ENCODE data around the gene ANXA10. TPM values are rescaled to one million over a fixed set of nuclear protein-coding genes. Genes with fewer than 3 reads are reported as not detected.

Gene ANXA10
- total RNA-seq, 1 donor from 2014 or later = not detected

- H3K27me3 Mint-ChIP-seq (ENCODE audit: unreplicated experiment) = peaks cover 2% of the 10 kb centered on the region
- no peak overlapping the region for H3K27ac Mint-ChIP-seq (ENCODE audit: unreplicated experiment)
- no peaks in the 10 kb centered on the region for H3K9me3 Mint-ChIP-seq (ENCODE audit: unreplicated experiment)
- H3K4me1 Mint-ChIP-seq (ENCODE audit: unreplicated experiment) = no peaks in the 10 kb centered on the region
- DNase-seq (ENCODE audit: low spot score) = no peak
- H3K36me3 Mint-ChIP-seq (ENCODE audit: low read depth, unreplicated experiment) = no peaks in the 10 kb centered on the region
- TF ChIP-seq CTCF (IDR thresholded peaks at IDR 0.05; ENCODE audit: unreplicated experiment) = no peak
- no peak overlapping the region for H3K4me3 Mint-ChIP-seq (ENCODE audit: unreplicated experiment)
Observed at GRCh38 chr4:168059251-168059650, 33.1 kb upstream of the ANXA10 start.

- no peaks in the 10 kb centered on the region for H3K4me1 Mint-ChIP-seq (ENCODE audit: unreplicated experiment)
- H3K4me3 Mint-ChIP-seq (ENCODE audit: unreplicated experiment) = no peak overlapping the region
- no peaks in the 10 kb centered on the region for H3K9me3 Mint-ChIP-seq (ENCODE audit: unreplicated experiment)
- no peak for DNase-seq (ENCODE audit: low spot score)
- no peaks in the 10 kb centered on the region for H3K36me3 Mint-ChIP-seq (ENCODE audit: low read depth, unreplicated experiment)
- peaks cover 2% of the 10 kb centered on the region for H3K27me3 Mint-ChIP-seq (ENCODE audit: unreplicated experiment)
- TF ChIP-seq CTCF (IDR thresholded peaks at IDR 0.05; ENCODE audit: unreplicated experiment) = no peak
- no peak overlapping the region for H3K27ac Mint-ChIP-seq (ENCODE audit: unreplicated experiment)
Observed at GRCh38 chr4:168063031-168063430, 29.3 kb upstream of the ANXA10 start.

DNA sequence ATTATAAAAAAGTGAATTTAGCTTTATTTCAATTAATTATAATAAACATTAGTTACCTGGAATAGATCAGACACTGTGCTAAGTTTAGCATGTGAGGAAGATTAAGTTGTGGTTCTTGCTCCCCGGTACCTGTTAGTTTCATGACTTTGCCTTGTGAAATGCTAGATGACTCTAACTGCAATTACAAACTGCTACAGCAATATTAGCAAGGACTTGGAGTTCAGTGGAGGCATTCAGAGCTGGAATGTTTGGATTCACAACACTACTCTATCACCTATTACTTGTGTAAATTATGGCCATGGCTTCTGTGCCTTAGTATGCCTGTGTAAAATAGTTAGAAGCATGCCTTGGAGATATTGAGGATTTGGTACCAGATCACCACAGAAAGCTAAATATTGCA lies 21.4 kb upstream of the ANXA10 start:
- Mint-ChIP-seq H3K27ac (ENCODE audit: unreplicated experiment) (no peak overlapping the region), H3K4me1 (ENCODE audit: unreplicated experiment) (no peaks in the 10 kb centered on the region), H3K36me3 (ENCODE audit: low read depth, unreplicated experiment) (no peaks in the 10 kb centered on the region), H3K27me3 (ENCODE audit: unreplicated experiment) (no peaks in the 10 kb centered on the region), H3K9me3 (ENCODE audit: unreplicated experiment) (no peaks in the 10 kb centered on the region), H3K4me3 (ENCODE audit: unreplicated experiment) (no peak overlapping the region)
- no peak for DNase-seq (ENCODE audit: low spot score)
- no peak for TF ChIP-seq CTCF (IDR thresholded peaks at IDR 0.05; ENCODE audit: unreplicated experiment)

- Mint-ChIP-seq H3K4me1 (ENCODE audit: unreplicated experiment) (no peaks in the 10 kb centered on the region), H3K36me3 (ENCODE audit: low read depth, unreplicated experiment) (no peaks in the 10 kb centered on the region), H3K27me3 (ENCODE audit: unreplicated experiment) (no peaks in the 10 kb centered on the region), H3K9me3 (ENCODE audit: unreplicated experiment) (no peaks in the 10 kb centered on the region), H3K4me3 (ENCODE audit: unreplicated experiment) (no peak overlapping the region), H3K27ac (ENCODE audit: unreplicated experiment) (no peak overlapping the region)
- no peak for DNase-seq (ENCODE audit: low spot score)
- no peak for TF ChIP-seq CTCF (IDR thresholded peaks at IDR 0.05; ENCODE audit: unreplicated experiment)
Observed at GRCh38 chr4:168071304-168071703, 21.0 kb upstream of the ANXA10 start.

GRCh38 chr4:168074861-168075260 lies 17.5 kb upstream of the ANXA10 start:
- Mint-ChIP-seq H3K27ac (ENCODE audit: unreplicated experiment) (no peak overlapping the region), H3K27me3 (ENCODE audit: unreplicated experiment) (no peaks in the 10 kb centered on the region), H3K9me3 (ENCODE audit: unreplicated experiment) (no peaks in the 10 kb centered on the region), H3K4me1 (ENCODE audit: unreplicated experiment) (no peaks in the 10 kb centered on the region), H3K36me3 (ENCODE audit: low read depth, unreplicated experiment) (no peaks in the 10 kb centered on the region), H3K4me3 (ENCODE audit: unreplicated experiment) (no peak overlapping the region)
- TF ChIP-seq CTCF (IDR thresholded peaks at IDR 0.05; ENCODE audit: unreplicated experiment) = no peak
- DNase-seq (ENCODE audit: low spot score) = no peak

Data from endothelial cell (in vitro differentiated cells).